SU-DHL-6 (cell line): ENCODE measurements around the gene CUL1.

ENCODE experiments used
- CTCF ChIP-seq: fragments of 200-600 bp; sonication (generic); IDR thresholded peaks from one replicate; pipeline ENCODE4 v1.5.1; 2017; ENCODE audit warnings: antibody characterized with exemption, mild to moderate bottlenecking, low read length, moderate library complexity; ENCODE audit not compliant: insufficient read depth, poor library complexity, severe bottlenecking
- EZH2phosphoT487 ChIP-seq: fragments of 200-600 bp; sonication (generic), shearing (Covaris generic); conservative IDR thresholded peaks from 2 replicates; pipeline ENCODE4 v1.6.1; 2018; ENCODE audit warnings: mild to moderate bottlenecking, antibody characterized with exemption, low read length, moderate library complexity, mixed read lengths

GRCh38 chr7:148712678-148713329 lies 14.1 kb downstream of the CUL1 start:
- no peak for TF ChIP-seq EZH2phosphoT487
- no peak for TF ChIP-seq CTCF
